Kidney epithelial cell (primary cell): ENCODE results near the gene SORCS2. TPM values are rescaled to one million over a fixed set of nuclear protein-coding genes. Genes with fewer than 3 reads are reported as not detected.

Experiments used
- DNase-seq: peaks from one replicate; pipeline ENCODE4 v3.0.0-alpha.2; 2010; ENCODE audit warnings: low read depth
- H3K27me3 ChIP-seq: 2 replicates; pipeline ENCODE4 v1.6.0; 2011; ENCODE audit warnings: low read length; ENCODE audit not compliant: control insufficient read depth, insufficient read depth
- H3K36me3 ChIP-seq: 2 replicates; pipeline ENCODE4 v1.5.1; 2011; ENCODE audit warnings: low read length; ENCODE audit not compliant: control insufficient read depth, insufficient read depth
- H3K4me3 ChIP-seq: 2 replicates; pipeline ENCODE4 v1.5.1; 2011; ENCODE audit warnings: low read depth, mild to moderate bottlenecking, control low read depth, low read length
- CTCF ChIP-seq: IDR thresholded peaks from 2 replicates; pipeline ENCODE4 v1.5.1; 2011; ENCODE audit warnings: mild to moderate bottlenecking, moderate library complexity, low read length, control low read depth, inconsistent platforms; ENCODE audit not compliant: insufficient read depth, poor library complexity, severe bottlenecking
- total RNA-seq: library from RNA; depleted of rRNA; stranded (reverse); fragments of >200 nt; gene quantifications from 2 replicates; pipeline ENCODE4 v1.2.3, GENCODE V29; 2015

The SORCS2 gene
- total RNA-seq, 1 donor from 2014 or later, result 1.4 TPM

- TF ChIP-seq CTCF, result no peak
- Histone ChIP-seq H3K4me3 (no peak overlapping the region), H3K36me3 (no peaks in the 10 kb centered on the region), H3K27me3 (peaks cover 4% of the 10 kb centered on the region)
- no peak for DNase-seq
Observed at GRCh38 chr4:7657545-7658297, 465.4 kb downstream of the SORCS2 start.

- H3K36me3 ChIP-seq, result no peaks in the 10 kb centered on the region
- H3K27me3 ChIP-seq, result peaks cover 4% of the 10 kb centered on the region
- TF ChIP-seq CTCF, result no peak
- DNase-seq, result no peak
- no peak overlapping the region for H3K4me3 ChIP-seq
Observed at GRCh38 chr4:7658341-7659204, 466.2 kb downstream of the SORCS2 start.

GRCh38 chr4:7659429-7660175 lies 467.3 kb downstream of the SORCS2 start:
- H3K27me3 ChIP-seq, result peaks cover 4% of the 10 kb centered on the region
- no peaks in the 10 kb centered on the region for H3K36me3 ChIP-seq
- no peak for DNase-seq
- no peak for TF ChIP-seq CTCF
- H3K4me3 ChIP-seq, result no peak overlapping the region

GRCh38 chr4:7660176-7661039 lies 468.1 kb downstream of the SORCS2 start:
- Histone ChIP-seq H3K4me3 (no peak overlapping the region), H3K27me3 (no peaks in the 10 kb centered on the region), H3K36me3 (no peaks in the 10 kb centered on the region)
- no peak for DNase-seq
- TF ChIP-seq CTCF, result no peak

GRCh38 chr4:7661066-7661748 lies 468.9 kb downstream of the SORCS2 start:
- H3K36me3 ChIP-seq, result no peaks in the 10 kb centered on the region
- peaks cover 2% of the 10 kb centered on the region for H3K27me3 ChIP-seq
- TF ChIP-seq CTCF, result no peak
- H3K4me3 ChIP-seq, result no peak overlapping the region
- DNase-seq, result no peak
